B cell (primary cell): ENCODE data around the gene KCNJ13. TPM values are rescaled to one million over a fixed set of nuclear protein-coding genes. Genes with fewer than 3 reads are reported as not detected.
A peak's percentile ranks its signal among the peaks of the same experiment; 100 is the strongest.

Experiments used
- ATAC-seq: fragments of 200-7000 bp; cut with Tn5 transposase; one replicate; pipeline ENCODE4 v1.10.0; 2021; ENCODE audit warnings: low read depth, mild to moderate bottlenecking, moderate number of reproducible peaks, moderate library complexity
- CTCF ChIA-PET: fragments of 350-600 bp; sonication (Branson Sonifier 250); formaldehyde crosslinking; loops from one replicate; lab custom pipeline; 2021; ENCODE audit warnings: antibody characterized with exemption, inconsistent platforms; lab: Charles Lee
- POLR2A ChIA-PET: fragments of 350-600 bp; sonication (Branson Sonifier 250); formaldehyde crosslinking; loops from one replicate; lab custom pipeline; 2021; ENCODE audit warnings: antibody characterized with exemption; lab: Charles Lee
- DNase-seq: peaks from one replicate; pipeline ENCODE4 v3.0.0; 2013
- H2AFZ ChIP-seq: 2 replicates; pipeline ENCODE4 v1.6.1; 2012; ENCODE audit warnings: mild to moderate bottlenecking, low read depth, low read length; ENCODE audit not compliant: insufficient read depth, poor library complexity, severe bottlenecking
- H3K27ac ChIP-seq, 2 donors: 1 replicate in 1 of 2; 2 replicates in 1 of 2; pipeline ENCODE4 v1.5.1; 2012 to 2013; ENCODE audit warnings: low read length in 2 of 2, mild to moderate bottlenecking in 2 of 2, moderate library complexity in 1 of 2
- H3K27me3 ChIP-seq, 4 experiments: fragments of 200-600 bp in 1 of 4; sonication (generic) in 1 of 4; replicated peaks in 1 of 4; 1 replicate in 2 of 4; 2 replicates in 2 of 4; pipeline versions ENCODE4 v1.6.1 to v1.7.0; 2013 to 2016; ENCODE audit warnings: low read length in 3 of 4, mild to moderate bottlenecking in 2 of 4, mixed read lengths in 1 of 4, moderate library complexity in 1 of 4; ENCODE audit not compliant: insufficient read depth in 4 of 4, control insufficient read depth in 3 of 4; ENCODE audit errors: control extremely low read depth in 1 of 4
- H3K36me3 ChIP-seq, 2 experiments: replicated peaks in 1 of 2; 1 replicate in 1 of 2; 2 replicates in 1 of 2; pipeline versions ENCODE4 v1.6.1 to v1.7.1; 2013; ENCODE audit warnings: low read length in 1 of 2; ENCODE audit not compliant: insufficient read depth in 2 of 2, control insufficient read depth in 1 of 2; ENCODE audit errors: control extremely low read depth in 1 of 2, extremely low read depth in 1 of 2
- H3K4me1 ChIP-seq, 2 donors: fragments of 200-600 bp in 1 of 2; sonication (generic) in 1 of 2; 1 replicate in 1 of 2; 2 replicates in 1 of 2; pipeline versions ENCODE4 v1.5.1 to v1.6.1; 2013 to 2017; ENCODE audit warnings: low read length in 2 of 2; ENCODE audit not compliant: control insufficient read depth in 2 of 2, insufficient read depth in 2 of 2
- H3K4me2 ChIP-seq: replicated peaks from 2 replicates; pipeline ENCODE3; 2012; ENCODE audit warnings: mild to moderate bottlenecking, low read depth, low read length; ENCODE audit not compliant: poor library complexity, severe bottlenecking
- H3K4me3 ChIP-seq, 5 experiments: fragments of 200-600 bp in 1 of 5; sonication (generic) in 1 of 5; 1 replicate in 3 of 5; 2 replicates in 2 of 5; pipeline versions ENCODE4 v1.5.1 to v1.7.0; 2011 to 2016; ENCODE audit warnings: low read length in 4 of 5, mild to moderate bottlenecking in 4 of 5, low read depth in 2 of 5, control low read depth in 1 of 5, moderate library complexity in 1 of 5; ENCODE audit not compliant: insufficient read depth in 1 of 5; ENCODE audit errors: control extremely low read depth in 1 of 5, extremely low read depth in 1 of 5
- H3K79me2 ChIP-seq: fragments of 200-600 bp; sonication (generic); one replicate; pipeline ENCODE4 v1.6.0; 2016; ENCODE audit warnings: low read length; ENCODE audit not compliant: control insufficient read depth, insufficient read depth
- H3K9ac ChIP-seq: fragments of 200-600 bp; sonication (generic); 2 replicates; pipeline ENCODE4 v1.6.1; 2017; ENCODE audit warnings: mild to moderate bottlenecking, low read length, moderate library complexity
- H3K9me3 ChIP-seq, 3 donors: one replicate each; pipeline versions ENCODE4 v1.6.1 to v1.7.1; 2013; ENCODE audit warnings: low read length in 2 of 3; ENCODE audit not compliant: control insufficient read depth in 2 of 3, insufficient read depth in 1 of 3; ENCODE audit errors: control extremely low read depth in 1 of 3
- H4K20me1 ChIP-seq: 2 replicates; pipeline ENCODE4 v1.6.0; 2012; ENCODE audit warnings: mild to moderate bottlenecking, low read length; ENCODE audit not compliant: insufficient read depth, control insufficient read depth, poor library complexity, severe bottlenecking
- H3K27ac Mint-ChIP-seq: one replicate; pipeline ENCODE4 v1.8.0; 2021; ENCODE audit warnings: mixed read lengths
- H3K27me3 Mint-ChIP-seq: one replicate; pipeline ENCODE4 v1.8.0; 2021; ENCODE audit warnings: mixed read lengths
- H3K4me1 Mint-ChIP-seq: one replicate; pipeline ENCODE4 v1.8.0; 2021; ENCODE audit warnings: mixed read lengths
- H3K4me3 Mint-ChIP-seq: one replicate; pipeline ENCODE4 v1.8.0; 2021; ENCODE audit warnings: mixed read lengths
- H3K9me3 Mint-ChIP-seq: one replicate; pipeline ENCODE4 v1.8.0; 2022; ENCODE audit warnings: mixed read lengths; ENCODE audit not compliant: insufficient read depth
- CTCF ChIP-seq: fragments of 200-600 bp; IDR thresholded peaks from one replicate; pipeline ENCODE4 v1.8.0; 2022; ENCODE audit warnings: antibody characterized with exemption, mild to moderate bottlenecking
- EZH2 ChIP-seq: IDR thresholded peaks from 2 replicates; pipeline ENCODE4 v1.6.1; 2012; ENCODE audit warnings: borderline replicate concordance, low read depth, mild to moderate bottlenecking, moderate library complexity, low read length; ENCODE audit not compliant: insufficient read depth, poor library complexity, severe bottlenecking
- WGBS: methylation state at CpG from one replicate; pipeline ENCODE4 v1.1.5; 2013; ENCODE audit warnings: missing lambda C conversion rate; ENCODE audit not compliant: insufficient coverage; 5-methylcytosine and 5-hydroxymethylcytosine counted together
- intact Hi-C: fragments of 100-400 bp; cut with micrococcal nuclease; formaldehyde crosslinking; loops from one replicate; pipeline ENCODE4 v1.10.0; 2022
- polyA plus RNA-seq: library from polyadenylated mRNA; depleted of rRNA; stranded (reverse); fragments of >200 nt; gene quantifications from 2 replicates; pipeline ENCODE4 v1.2.3, GENCODE V29; 2012
- total RNA-seq, 2 donors: library from RNA; stranded (reverse); fragments of 120-200 nt in 1 of 2; gene quantifications; 1 replicate in 1 of 2; 2 replicates in 1 of 2; pipeline versions ENCODE4 v1.2.3 to v1.2.4, GENCODE V29; 2013 to 2022

KCNJ13 gene
- total and polyA plus RNA-seq, 2 donors (not counting 1 experiment from before 2014, with no cell fraction given) = not detected

GRCh38 chr2:232773815-232774214 lies 2.5 kb downstream of the KCNJ13 start:
- WGBS = no CpG with 5 or more reads among the region's 9 CpGs
- H3K4me1 Mint-ChIP-seq = peaks cover 25% of the 10 kb centered on the region
- TF ChIP-seq EZH2 (no peak), CTCF (no peak)
- no peaks in the 10 kb centered on the region for H3K9me3 Mint-ChIP-seq
- intact Hi-C loops = no loop called here
- H3K4me3 ChIP-seq = no peak overlapping the region
- H3K27ac ChIP-seq = no peak overlapping the region
- H3K79me2 ChIP-seq = no peaks in the 10 kb centered on the region
- no peaks in the 10 kb centered on the region for H4K20me1 ChIP-seq
- H3K27me3 Mint-ChIP-seq = no peaks in the 10 kb centered on the region
- H2AFZ ChIP-seq = no peak overlapping the region
- ChIA-PET CTCF (interaction anchor here (1.0 kb wide), 1 partner anchor 255 kb away, joined by 3 read pairs; no protein-coding TSS in a partner anchor), POLR2A (no interaction called here)
- DNase-seq = no peak
- H3K9ac ChIP-seq = no peak overlapping the region
- peaks cover 0 to 5% of the 10 kb centered on the region in 2 experiments for H3K36me3 ChIP-seq
- H3K4me2 ChIP-seq = no peak overlapping the region
- no peak overlapping the region for H3K27ac Mint-ChIP-seq
- no peaks in the 10 kb centered on the region for H3K27me3 ChIP-seq
- H3K9me3 ChIP-seq = no peaks in the 10 kb centered on the region
- H3K4me1 ChIP-seq = peaks cover 11 to 16% of the 10 kb centered on the region in 2 donors
- no peak for ATAC-seq
- no peak overlapping the region for H3K4me3 Mint-ChIP-seq

GRCh38 chr2:232772531-232772930 lies 3.8 kb downstream of the KCNJ13 start:
- Mint-ChIP-seq H3K27me3 (no peaks in the 10 kb centered on the region), H3K4me1 (peaks cover 25% of the 10 kb centered on the region), H3K4me3 (peak overlapping the region; percentile 52), H3K27ac (peak overlapping the region; percentile 81), H3K9me3 (no peaks in the 10 kb centered on the region)
- WGBS = 10% methylated on average over 2 of the region's 2 CpGs
- POLR2A ChIA-PET = no interaction called here
- Histone ChIP-seq H3K4me2 (peak overlapping the region; percentile 64), H3K27ac (peak overlapping the region in 1 of 2 donors; percentile 78), H3K9me3 (no peaks in the 10 kb centered on the region), H3K79me2 (no peaks in the 10 kb centered on the region), H3K9ac (peak overlapping the region; percentile 30), H3K4me1 (peaks cover 11 to 16% of the 10 kb centered on the region in 2 donors), H3K36me3 (peaks cover 2 to 14% of the 10 kb centered on the region in 2 experiments), H4K20me1 (no peaks in the 10 kb centered on the region), H3K27me3 (no peaks in the 10 kb centered on the region), H2AFZ (peak overlapping the region; percentile 17), H3K4me3 (no peak overlapping the region)
- no peak for TF ChIP-seq CTCF
- TF ChIP-seq EZH2 = no peak
- DNase-seq = peak; percentile 39
- CTCF ChIA-PET = interaction anchor here (1.0 to 1.9 kb wide), 3 partner anchors 25 to 256 kb away, joined by 3 to 4 read pairs (median 3); no protein-coding TSS in a partner anchor
- ATAC-seq = peak; percentile 57
- intact Hi-C loops = no loop called here
